Naive thymus-derived CD4-positive, alpha-beta T cell (primary cell): ENCODE data around the gene CLUH. TPM values are rescaled to one million over a fixed set of nuclear protein-coding genes. Genes with fewer than 3 reads are reported as not detected.

Source experiments
- microRNA-seq: library from miRNA; unstranded; fragments of <30 nt; microRNA quantifications from one replicate; pipeline ENCODE4 v1.2.0, GENCODE V29; 2022; ENCODE audit warnings: borderline microRNAs expressed
- polyA plus RNA-seq, 2 donors: library from polyadenylated mRNA; unstranded; fragments of 300-500 nt; fragmentation: Illumina TruSeq; gene quantifications; one replicate each; pipeline ENCODE4 v1.2.3, GENCODE V29; 2021
- total RNA-seq, 6 experiments: library from RNA in 5 of 6; stranded (reverse) in 5 of 6; gene quantifications; 1 replicate in 5 of 6; 2 replicates in 1 of 6; pipeline ENCODE4 v1.2.3 and lab custom pipeline; 2021 to 2026

The CLUH gene
- total and polyA plus RNA-seq, 7 experiments from 2014 or later: 4.9 to 71.1 (median 45.8) TPM

Small RNA genes lying within 50 kb of the gene (microRNA-seq; reads per million reads assigned to microRNA genes)
- gene MIR1253: not detected
- gene MIR6776: not detected

Other genes with a start within 250 kb of the CLUH start
- 10 to 100 TPM; 33.5 to 67.7 (median 52.7) TPM for gene METTL16, start 199.9 kb downstream of the CLUH start, total RNA-seq
- gene METTL16, start 199.9 kb downstream of the CLUH start, polyA plus RNA-seq: 10 to 100 TPM; 21.0 to 31.4 TPM
- gene PAFAH1B1, start 118.1 kb downstream of the CLUH start, total RNA-seq: 100 to 1,000 TPM; 112 to 156 (median 140) TPM
- gene PAFAH1B1, start 118.1 kb downstream of the CLUH start, polyA plus RNA-seq: 10 to 100 TPM; 15.8 to 16.8 TPM
- gene CCDC92B, start 37.9 kb upstream of the CLUH start, total RNA-seq: under 1 TPM; 0.12 to 0.54 (median 0.22) TPM
- gene CCDC92B, start 37.9 kb upstream of the CLUH start, polyA plus RNA-seq: not detected
- gene RAP1GAP2, start 84.7 kb upstream of the CLUH start, total RNA-seq: 10 to 100 TPM in 3 of 5 experiments, 1 to 10 TPM in 1, under 1 TPM in 1; 0.54 to 95.6 (median 20.8) TPM
- gene RAP1GAP2, start 84.7 kb upstream of the CLUH start, polyA plus RNA-seq: 1 to 10 TPM; 2.3 to 2.6 TPM